BE2C (cell line): ENCODE results near the gene IRAK3.
"Not testable (repeated sequence)": the region's sequence is repeated elsewhere in the genome, so short reads cannot be mapped to it uniquely, and the experiment has no call there.

Source experiments
- DNase-seq: peaks from one replicate; pipeline ENCODE4 v3.0.0-alpha.2; 2020
- H3K27me3 ChIP-seq: fragments of 250-450 bp; sonication (Bioruptor Pico); 2 replicates; pipeline ENCODE4 v1.5.1; 2020; ENCODE audit warnings: mild to moderate bottlenecking
- H3K36me3 ChIP-seq: fragments of 250-450 bp; sonication (Bioruptor Pico); 2 replicates; pipeline ENCODE4 v1.5.1; 2020; ENCODE audit warnings: mild to moderate bottlenecking
- H3K4me1 ChIP-seq: fragments of 250-450 bp; sonication (Bioruptor Pico); 2 replicates; pipeline ENCODE4 v1.5.1; 2020
- H3K4me3 ChIP-seq: 2 replicates; pipeline ENCODE4 v1.5.1; 2011; ENCODE audit warnings: low read depth, low read length
- H3K9me3 ChIP-seq: fragments of 250-450 bp; sonication (Bioruptor Pico); 2 replicates; pipeline ENCODE4 v1.5.1; 2020
- CTCF ChIP-seq: IDR thresholded peaks from 2 replicates; pipeline ENCODE4 v1.5.1; 2012; ENCODE audit warnings: mild to moderate bottlenecking, low read depth, low read length

Gene IRAK3

DNA sequence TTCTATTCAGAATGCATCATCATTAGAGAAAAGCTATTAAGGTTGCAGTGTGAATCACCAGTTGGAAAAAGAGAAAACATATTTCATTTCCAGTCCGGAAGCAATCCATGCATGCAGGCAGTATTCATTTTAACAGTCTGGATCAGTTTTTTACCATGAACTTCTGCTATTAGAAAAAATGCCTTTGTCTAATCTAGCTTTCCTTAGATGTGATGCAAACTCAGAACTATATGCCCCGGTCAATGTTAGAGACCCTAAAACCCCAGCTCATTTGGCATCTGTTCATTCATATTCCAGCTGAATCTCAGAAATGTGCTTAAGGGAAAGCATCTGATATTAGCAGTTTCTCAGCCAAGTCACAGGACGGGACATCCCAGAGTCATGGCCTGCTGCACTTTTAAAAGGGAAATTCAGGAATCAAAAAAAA is 8.5 kb downstream of the IRAK3 start:
- Histone ChIP-seq H3K36me3 (no peaks in the 10 kb centered on the region), H3K4me1 (no peaks in the 10 kb centered on the region), H3K9me3 (no peaks in the 10 kb centered on the region), H3K27me3 (peaks cover 36% of the 10 kb centered on the region), H3K4me3 (no peak overlapping the region)
- no peak for DNase-seq
- TF ChIP-seq CTCF = no peak

GRCh38 chr12:66199141-66199540 is 10.1 kb downstream of the IRAK3 start:
- H3K4me1 ChIP-seq = no peaks in the 10 kb centered on the region
- no peak for DNase-seq
- H3K36me3 ChIP-seq = no peaks in the 10 kb centered on the region
- H3K27me3 ChIP-seq = peaks cover 25% of the 10 kb centered on the region
- no peaks in the 10 kb centered on the region for H3K9me3 ChIP-seq
- no peak overlapping the region for H3K4me3 ChIP-seq
- TF ChIP-seq CTCF = no peak

DNA sequence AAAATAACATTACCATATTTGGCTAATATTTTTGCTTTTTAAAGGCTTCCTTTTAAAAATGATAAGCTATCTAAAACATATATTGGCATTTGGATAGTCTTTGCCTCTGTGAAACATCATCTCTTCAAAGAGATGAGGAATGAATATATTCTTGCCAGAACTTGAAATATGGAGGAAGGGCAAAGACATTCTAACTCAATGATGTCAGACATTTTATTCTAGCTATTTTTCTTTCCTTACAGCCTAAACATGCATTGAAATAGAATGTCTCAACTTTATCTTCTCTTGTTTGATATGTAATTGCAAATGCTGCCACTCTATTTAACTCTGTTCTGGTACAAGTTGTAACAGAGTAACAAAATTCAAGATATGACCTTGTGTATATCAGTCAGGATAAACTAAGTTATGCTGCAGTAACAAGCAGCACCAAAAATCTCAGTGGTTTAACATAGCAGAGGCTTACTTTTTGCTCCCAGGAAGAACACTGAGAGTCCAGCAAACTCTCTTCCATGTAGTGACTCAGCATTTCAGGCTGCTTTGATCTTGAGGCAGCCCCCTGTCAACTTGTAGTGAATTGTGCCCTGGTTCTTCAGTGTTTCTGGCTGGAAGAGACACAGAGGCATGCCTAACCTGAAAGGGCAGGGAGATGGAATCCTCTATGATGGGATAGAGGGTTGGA is 11.0 kb downstream of the IRAK3 start:
- no peaks in the 10 kb centered on the region for H3K36me3 ChIP-seq
- no peak overlapping the region for H3K4me3 ChIP-seq
- H3K9me3 ChIP-seq = no peaks in the 10 kb centered on the region
- no peaks in the 10 kb centered on the region for H3K4me1 ChIP-seq
- no peak for TF ChIP-seq CTCF
- DNase-seq = no peak
- H3K27me3 ChIP-seq = peaks cover 22% of the 10 kb centered on the region

GRCh38 chr12:66203820-66204219 is 14.8 kb downstream of the IRAK3 start:
- no peak for DNase-seq
- no peak overlapping the region for H3K4me3 ChIP-seq
- peaks cover 13% of the 10 kb centered on the region for H3K27me3 ChIP-seq
- H3K4me1 ChIP-seq = no peaks in the 10 kb centered on the region
- H3K9me3 ChIP-seq = no peaks in the 10 kb centered on the region
- TF ChIP-seq CTCF = no peak
- H3K36me3 ChIP-seq = no peaks in the 10 kb centered on the region

GRCh38 chr12:66206141-66206540 is 17.1 kb downstream of the IRAK3 start:
- H3K36me3 ChIP-seq = no peaks in the 10 kb centered on the region
- DNase-seq = no peak
- peaks cover 13% of the 10 kb centered on the region for H3K27me3 ChIP-seq
- H3K4me3 ChIP-seq = no peak overlapping the region
- TF ChIP-seq CTCF = no peak
- no peaks in the 10 kb centered on the region for H3K9me3 ChIP-seq
- no peaks in the 10 kb centered on the region for H3K4me1 ChIP-seq

- TF ChIP-seq CTCF = no peak
- H3K4me3 ChIP-seq = no peak overlapping the region
- no peaks in the 10 kb centered on the region for H3K36me3 ChIP-seq
- H3K27me3 ChIP-seq = peaks cover 12% of the 10 kb centered on the region
- no peaks in the 10 kb centered on the region for H3K9me3 ChIP-seq
- no peaks in the 10 kb centered on the region for H3K4me1 ChIP-seq
- no peak for DNase-seq
These were observed 21.8 kb downstream of the IRAK3 start for GRCh38 chr12:66210840-66211239.

- not testable (repeated sequence) for DNase-seq, H3K9me3 ChIP-seq, H3K4me1 ChIP-seq, H3K36me3 ChIP-seq, H3K4me3 ChIP-seq, H3K27me3 ChIP-seq
These were observed 22.6 kb downstream of the IRAK3 start for GRCh38 chr12:66211573-66211972.

GRCh38 chr12:66213011-66213410 is 24.0 kb downstream of the IRAK3 start:
- not testable (repeated sequence) for H3K27me3 ChIP-seq, DNase-seq, H3K4me1 ChIP-seq, H3K36me3 ChIP-seq, H3K4me3 ChIP-seq, H3K9me3 ChIP-seq
